Measurements from ENCODE around the gene ZSCAN21.

DNA sequence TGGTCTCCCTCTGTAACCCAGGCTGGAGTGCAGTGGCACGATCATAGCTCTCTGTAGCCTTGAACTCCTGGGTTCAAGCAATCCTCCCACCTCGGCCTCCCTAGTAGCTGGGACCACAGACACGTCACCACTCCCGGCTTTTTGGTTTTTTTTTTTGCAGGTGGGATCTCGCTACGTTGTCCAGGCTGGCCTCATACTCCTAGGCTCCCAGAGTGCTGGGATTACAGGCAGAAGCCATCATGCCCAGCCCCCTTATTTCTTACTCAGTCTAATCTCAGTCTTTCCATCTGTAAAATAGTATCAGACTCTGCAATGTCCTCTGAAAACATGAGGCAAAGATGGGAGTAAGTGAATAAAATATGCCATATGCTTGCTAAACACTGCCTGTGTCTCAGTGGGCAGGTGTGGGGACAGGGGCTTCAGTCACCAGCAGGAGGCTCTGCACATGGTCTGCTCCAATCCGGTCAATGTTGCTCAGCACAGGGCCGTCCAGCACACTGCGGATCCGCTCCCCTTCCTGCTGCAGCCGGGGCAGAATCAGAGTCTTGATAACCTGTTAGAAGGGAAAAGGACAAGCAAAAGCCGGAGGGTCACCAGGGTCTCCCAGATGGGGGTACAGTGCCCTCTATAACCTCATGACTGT is 60.1 kb downstream of the ZSCAN21 start:
- TF ChIP-seq CTCF (IDR thresholded peaks at IDR 0.05) (no peak), POLR2A (IDR thresholded peaks at IDR 0.05) (no peak)

All from heart left ventricle (tissue), 13 donors.